Measurements from ENCODE around the gene SHROOM2. TPM values are rescaled to one million over a fixed set of nuclear protein-coding genes. Genes with fewer than 3 reads are reported as not detected.

The SHROOM2 gene
- total and polyA plus RNA-seq, 2 donors (not counting 1 experiment from before 2014, with no cell fraction given): under 0.01 to 6.3 TPM

DNA sequence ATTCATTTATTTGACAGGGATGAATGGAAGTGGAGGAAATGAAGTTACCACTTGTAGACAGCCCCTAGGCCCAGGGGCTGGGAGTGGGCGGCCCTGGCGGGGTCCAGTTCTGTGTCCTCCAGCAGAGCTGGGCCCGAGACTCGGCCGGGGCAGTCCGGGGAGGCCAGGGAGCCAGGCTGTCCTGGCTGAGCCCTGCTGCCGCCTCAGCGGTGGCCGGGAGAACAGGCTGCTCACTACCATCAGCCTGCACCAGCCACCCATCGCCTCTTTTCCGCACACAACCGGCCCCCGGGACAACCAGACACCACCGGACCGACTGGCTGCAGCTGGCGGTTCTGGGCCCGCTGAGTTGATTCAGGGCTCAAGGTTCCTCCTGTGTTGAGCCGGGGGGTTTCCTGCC lies 206.5 kb downstream of the SHROOM2 start:
- H3K9me3 ChIP-seq (ENCODE audit: control insufficient read depth, insufficient read depth, low read depth, low read length): no peaks in the 10 kb centered on the region
- H3K36me3 ChIP-seq (ENCODE audit: control insufficient read depth, insufficient read depth, low read length): no peaks in the 10 kb centered on the region
- no peak overlapping the region for H2AFZ ChIP-seq (ENCODE audit: low read length)
- H3K27ac ChIP-seq (ENCODE audit: insufficient read depth, low read length): no peak overlapping the region
- H4K20me1 ChIP-seq (ENCODE audit: control insufficient read depth, extremely low read depth, insufficient read depth, low read length): no peaks in the 10 kb centered on the region
- H3K27me3 ChIP-seq (ENCODE audit: control insufficient read depth, insufficient read depth, low read length): no peaks in the 10 kb centered on the region
- TF ChIP-seq, protein P1, sequence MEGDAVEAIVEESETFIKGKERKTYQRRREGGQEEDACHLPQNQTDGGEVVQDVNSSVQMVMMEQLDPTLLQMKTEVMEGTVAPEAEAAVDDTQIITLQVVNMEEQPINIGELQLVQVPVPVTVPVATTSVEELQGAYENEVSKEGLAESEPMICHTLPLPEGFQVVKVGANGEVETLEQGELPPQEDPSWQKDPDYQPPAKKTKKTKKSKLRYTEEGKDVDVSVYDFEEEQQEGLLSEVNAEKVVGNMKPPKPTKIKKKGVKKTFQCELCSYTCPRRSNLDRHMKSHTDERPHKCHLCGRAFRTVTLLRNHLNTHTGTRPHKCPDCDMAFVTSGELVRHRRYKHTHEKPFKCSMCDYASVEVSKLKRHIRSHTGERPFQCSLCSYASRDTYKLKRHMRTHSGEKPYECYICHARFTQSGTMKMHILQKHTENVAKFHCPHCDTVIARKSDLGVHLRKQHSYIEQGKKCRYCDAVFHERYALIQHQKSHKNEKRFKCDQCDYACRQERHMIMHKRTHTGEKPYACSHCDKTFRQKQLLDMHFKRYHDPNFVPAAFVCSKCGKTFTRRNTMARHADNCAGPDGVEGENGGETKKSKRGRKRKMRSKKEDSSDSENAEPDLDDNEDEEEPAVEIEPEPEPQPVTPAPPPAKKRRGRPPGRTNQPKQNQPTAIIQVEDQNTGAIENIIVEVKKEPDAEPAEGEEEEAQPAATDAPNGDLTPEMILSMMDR (conservative IDR thresholded peaks at IDR 0.05 in 1 of 2, IDR thresholded peaks at IDR 0.05 in 1 of 2; ENCODE audit: low read depth in 1 of 2, low read length in 2 of 2): no peak
- TF ChIP-seq EZH2 (IDR thresholded peaks at IDR 0.05; ENCODE audit: low read length, missing control alignments): no peak
- H3K4me1 ChIP-seq (ENCODE audit: control insufficient read depth, extremely low read depth, insufficient read depth, low read length): no peaks in the 10 kb centered on the region
- DNase-seq (ENCODE audit: low read depth in 2 of 2): no peak
- H3K9ac ChIP-seq (ENCODE audit: insufficient read depth, low read length): no peak overlapping the region
- no peak overlapping the region for H3K4me2 ChIP-seq (ENCODE audit: extremely low read depth, insufficient read depth, low read length)
- no peaks in the 10 kb centered on the region for H3K79me2 ChIP-seq (ENCODE audit: control insufficient read depth, insufficient read depth, low read length)
- no peak overlapping the region for H3K4me3 ChIP-seq (replicated peaks in 1 of 4; ENCODE audit: control extremely low read depth in 1 of 4, insufficient read depth in 1 of 4, low read depth in 3 of 4, low read length in 4 of 4)

DNA sequence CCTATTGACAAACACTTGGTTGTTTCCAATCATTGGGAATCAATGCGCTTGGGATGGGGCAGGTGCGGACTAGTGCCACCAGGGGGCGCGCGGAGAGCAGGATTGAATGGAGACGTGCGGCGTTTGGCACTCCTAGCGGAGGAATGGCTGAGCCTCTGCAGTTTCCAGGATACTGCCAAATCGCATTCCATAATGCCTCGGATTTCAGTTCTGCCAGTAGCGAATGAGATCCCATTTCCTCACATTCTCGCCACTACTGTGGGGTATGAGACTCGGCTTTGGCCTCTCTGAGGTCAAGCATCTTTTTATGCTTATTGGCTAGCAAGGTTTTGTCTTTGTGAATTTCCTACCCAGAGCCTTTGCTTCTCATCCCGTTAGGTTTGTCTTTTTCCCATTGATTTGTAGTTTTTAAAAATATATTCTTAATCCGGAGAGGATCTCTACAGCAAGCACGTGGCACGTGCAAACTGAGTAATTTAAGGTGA lies 209.7 kb downstream of the SHROOM2 start:
- no peaks in the 10 kb centered on the region for H3K9me3 ChIP-seq (ENCODE audit: control insufficient read depth, insufficient read depth, low read depth, low read length)
- no peak overlapping the region for H3K9ac ChIP-seq (ENCODE audit: insufficient read depth, low read length)
- H3K4me2 ChIP-seq (ENCODE audit: extremely low read depth, insufficient read depth, low read length): no peak overlapping the region
- H3K79me2 ChIP-seq (ENCODE audit: control insufficient read depth, insufficient read depth, low read length): no peaks in the 10 kb centered on the region
- TF ChIP-seq EZH2 (IDR thresholded peaks at IDR 0.05; ENCODE audit: low read length, missing control alignments): no peak
- TF ChIP-seq, protein P1 (conservative IDR thresholded peaks at IDR 0.05 in 1 of 2, IDR thresholded peaks at IDR 0.05 in 1 of 2; ENCODE audit: low read depth in 1 of 2, low read length in 2 of 2): peak; percentile 80 to 90
- H3K27ac ChIP-seq (ENCODE audit: insufficient read depth, low read length): no peak overlapping the region
- H4K20me1 ChIP-seq (ENCODE audit: control insufficient read depth, extremely low read depth, insufficient read depth, low read length): no peaks in the 10 kb centered on the region
- no peak overlapping the region for H3K4me3 ChIP-seq (replicated peaks in 1 of 4; ENCODE audit: control extremely low read depth in 1 of 4, insufficient read depth in 1 of 4, low read depth in 3 of 4, low read length in 4 of 4)
- peak; percentile 76 to 81 for DNase-seq (ENCODE audit: low read depth in 2 of 2)
- H3K27me3 ChIP-seq (ENCODE audit: control insufficient read depth, insufficient read depth, low read length): no peaks in the 10 kb centered on the region
- H3K4me1 ChIP-seq (ENCODE audit: control insufficient read depth, extremely low read depth, insufficient read depth, low read length): no peaks in the 10 kb centered on the region
- no peak overlapping the region for H2AFZ ChIP-seq (ENCODE audit: low read length)
- H3K36me3 ChIP-seq (ENCODE audit: control insufficient read depth, insufficient read depth, low read length): no peaks in the 10 kb centered on the region

DNA sequence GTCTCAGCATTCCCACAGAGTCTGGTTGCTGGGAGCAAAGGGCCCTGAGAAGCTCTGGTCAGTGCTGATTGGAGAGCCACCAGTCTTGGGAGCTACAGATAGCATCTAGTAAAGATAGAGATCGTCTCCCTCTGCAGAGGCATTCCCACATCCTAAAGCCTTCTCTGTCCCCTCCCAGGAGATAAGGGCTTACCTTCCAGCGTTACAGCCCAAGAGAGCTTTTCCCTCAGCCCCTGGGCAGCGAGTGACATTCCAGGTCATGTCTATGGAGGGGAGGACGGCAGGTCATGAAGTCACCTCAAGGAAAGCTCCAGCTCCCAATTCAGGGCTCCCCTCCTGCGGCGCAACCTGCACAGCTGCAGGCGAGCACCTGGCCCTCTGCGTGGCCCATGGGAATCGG lies 210.8 kb downstream of the SHROOM2 start:
- Histone ChIP-seq H3K4me2 (ENCODE audit: extremely low read depth, insufficient read depth, low read length) (no peak overlapping the region), H3K4me1 (ENCODE audit: control insufficient read depth, extremely low read depth, insufficient read depth, low read length) (no peaks in the 10 kb centered on the region), H3K9ac (ENCODE audit: insufficient read depth, low read length) (no peak overlapping the region), H3K27ac (ENCODE audit: insufficient read depth, low read length) (no peak overlapping the region), H2AFZ (ENCODE audit: low read length) (no peak overlapping the region), H4K20me1 (ENCODE audit: control insufficient read depth, extremely low read depth, insufficient read depth, low read length) (no peaks in the 10 kb centered on the region), H3K79me2 (ENCODE audit: control insufficient read depth, insufficient read depth, low read length) (no peaks in the 10 kb centered on the region), H3K27me3 (ENCODE audit: control insufficient read depth, insufficient read depth, low read length) (no peaks in the 10 kb centered on the region), H3K4me3 (replicated peaks in 1 of 4; ENCODE audit: control extremely low read depth in 1 of 4, insufficient read depth in 1 of 4, low read depth in 3 of 4, low read length in 4 of 4) (no peak overlapping the region), H3K36me3 (ENCODE audit: control insufficient read depth, insufficient read depth, low read length) (no peaks in the 10 kb centered on the region), H3K9me3 (ENCODE audit: control insufficient read depth, insufficient read depth, low read depth, low read length) (no peaks in the 10 kb centered on the region)
- DNase-seq (ENCODE audit: low read depth in 2 of 2): no peak
- TF ChIP-seq EZH2 (IDR thresholded peaks at IDR 0.05; ENCODE audit: low read length, missing control alignments): no peak
- TF ChIP-seq, protein P1 (conservative IDR thresholded peaks at IDR 0.05 in 1 of 2, IDR thresholded peaks at IDR 0.05 in 1 of 2; ENCODE audit: low read depth in 1 of 2, low read length in 2 of 2): no peak
